Keratinocyte (primary cell): ENCODE measurements around the gene ZNF521. TPM values are rescaled to one million over a fixed set of nuclear protein-coding genes. Genes with fewer than 3 reads are reported as not detected.

Experiments
- DNase-seq: peaks from one replicate; pipeline ENCODE4 v3.0.0-alpha.2; 2011; ENCODE audit warnings: low read depth, missing footprints, low spot score
- FAIRE-seq: peaks from 2 replicates; lab custom pipeline; 2011; peaks lifted over from hg19 to GRCh38; lab: Jason Lieb, UNC
- H2AFZ ChIP-seq: 2 replicates; pipeline ENCODE4 v1.6.0; 2012; ENCODE audit warnings: low read length, control low read depth, inconsistent platforms; ENCODE audit not compliant: control insufficient read depth
- H3K27ac ChIP-seq: 2 replicates; pipeline ENCODE4 v1.5.1; 2011; ENCODE audit warnings: low read length; ENCODE audit not compliant: control insufficient read depth, insufficient read depth
- H3K27me3 ChIP-seq: 3 replicates; pipeline ENCODE4 v1.6.0; 2011; ENCODE audit warnings: low read length; ENCODE audit not compliant: control insufficient read depth, insufficient read depth; ENCODE audit errors: extremely low read depth
- H3K36me3 ChIP-seq, 2 experiments: 2 replicates in 1 of 2; 3 replicates in 1 of 2; pipeline ENCODE4 v1.5.1; 2011; ENCODE audit warnings: low read length in 2 of 2, mild to moderate bottlenecking in 1 of 2; ENCODE audit not compliant: control insufficient read depth in 2 of 2, insufficient read depth in 2 of 2; ENCODE audit errors: extremely low read depth in 1 of 2
- H3K4me1 ChIP-seq: 3 replicates; pipeline ENCODE4 v1.5.1; 2011; ENCODE audit warnings: low read length; ENCODE audit not compliant: control insufficient read depth, insufficient read depth; ENCODE audit errors: extremely low read depth
- H3K4me2 ChIP-seq: 3 replicates; pipeline ENCODE4 v1.6.0; 2011; ENCODE audit warnings: low read depth, low read length; ENCODE audit not compliant: control insufficient read depth, insufficient read depth; ENCODE audit errors: extremely low read depth
- H3K4me3 ChIP-seq, 3 experiments: fragments of 200-600 bp in 1 of 3; sonication (generic) in 1 of 3; 2 replicates in 2 of 3; 3 replicates in 1 of 3; pipeline ENCODE4 v1.5.1; 2011 to 2016; ENCODE audit warnings: low read length in 3 of 3, mild to moderate bottlenecking in 3 of 3, control low read depth in 2 of 3, inconsistent platforms in 1 of 3, low read depth in 1 of 3, mixed read lengths in 1 of 3, mixed run types in 1 of 3, moderate library complexity in 1 of 3; ENCODE audit not compliant: control insufficient read depth in 2 of 3, insufficient read depth in 2 of 3; ENCODE audit errors: extremely low read depth in 1 of 3
- H3K79me2 ChIP-seq: 2 replicates; pipeline ENCODE4 v1.6.0; 2012; ENCODE audit warnings: low read length; ENCODE audit not compliant: control insufficient read depth, insufficient read depth
- H3K9ac ChIP-seq: 3 replicates; pipeline ENCODE4 v1.6.0; 2011; ENCODE audit warnings: low read length; ENCODE audit not compliant: control insufficient read depth, insufficient read depth; ENCODE audit errors: extremely low read depth
- H3K9me1 ChIP-seq: 3 replicates; pipeline ENCODE4 v1.6.0; 2011; ENCODE audit warnings: low read length; ENCODE audit not compliant: control insufficient read depth, insufficient read depth; ENCODE audit errors: extremely low read depth
- H3K9me3 ChIP-seq: 2 replicates; pipeline ENCODE4 v1.5.1; 2012; ENCODE audit warnings: low read depth, low read length; ENCODE audit not compliant: control insufficient read depth
- H4K20me1 ChIP-seq: 3 replicates; pipeline ENCODE4 v1.6.0; 2011; ENCODE audit warnings: low read length; ENCODE audit not compliant: control insufficient read depth, insufficient read depth; ENCODE audit errors: extremely low read depth
- EZH2 ChIP-seq: IDR thresholded peaks from one replicate; pipeline ENCODE4 v1.6.1; 2012; ENCODE audit warnings: inconsistent platforms, mild to moderate bottlenecking, low read length, moderate library complexity
- dilution Hi-C: fragments of 300-500 bp; cut with MboI; formaldehyde crosslinking; loops from one replicate; pipeline ENCODE4 v1.7.0; 2020; ENCODE audit warnings: low sequenced_read_pairs; ENCODE audit not compliant: extremely low pct_ligation_motif_present
- polyA plus RNA-seq, 5 experiments: library from polyadenylated mRNA; depleted of rRNA in 3 of 5; stranded (reverse) in 3 of 5; stranded (forward) in 1 of 5; unstranded in 1 of 5; fragments of >200 nt; gene quantifications; 1 replicate in 1 of 5; 2 replicates in 3 of 5; 3 replicates in 1 of 5; pipeline versions ENCODE4 v1.2.1 to v1.2.3, GENCODE V29; 2011 to 2012; ENCODE audit warnings: missing spikeins in 2 of 5, low read depth in 1 of 5, low replicate concordance in 1 of 5
- TF ChIP-seq, protein P1 (sequence below), 3 experiments: IDR thresholded peaks in 1 of 3; conservative IDR thresholded peaks in 1 of 3; optimal IDR thresholded peaks in 1 of 3; 2 replicates in 2 of 3; 3 replicates in 1 of 3; pipeline versions ENCODE3 to v1.5.1; 2011; ENCODE audit warnings: low read length in 3 of 3, mild to moderate bottlenecking in 3 of 3, moderate library complexity in 2 of 3, control low read depth in 1 of 3, inconsistent platforms in 1 of 3; ENCODE audit not compliant: insufficient read depth in 2 of 3; ENCODE audit errors: extremely low read depth in 1 of 3

ZNF521 gene
- polyA plus RNA-seq, 1 donor (not counting 4 experiments of a cell fraction or from before 2014, with no cell fraction given): 0.07 TPM

DNA sequence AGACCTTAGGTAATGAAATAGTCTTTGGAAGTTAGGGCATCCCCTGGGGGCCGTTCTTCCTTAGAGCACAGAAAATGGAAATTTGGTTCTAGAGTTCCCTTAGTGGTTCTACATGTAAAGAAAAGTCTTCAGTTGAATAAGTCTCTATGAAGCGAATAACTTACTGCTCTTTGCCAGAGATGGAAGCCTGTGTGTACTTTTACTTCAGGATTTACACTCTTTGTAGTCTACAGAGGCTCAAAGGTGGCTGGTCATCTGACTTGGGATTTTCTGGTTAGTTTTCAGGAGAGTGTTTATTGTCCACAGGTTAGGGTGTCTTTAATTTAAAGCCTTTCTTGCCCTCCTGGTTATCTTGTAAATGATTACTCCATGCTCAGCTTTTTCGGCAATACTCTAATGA lies 210.6 kb downstream of the ZNF521 start:
- no peak overlapping the region for H3K27ac ChIP-seq
- H3K79me2 ChIP-seq: no peaks in the 10 kb centered on the region
- dilution Hi-C loops: no loop called here
- TF ChIP-seq EZH2: no peak
- TF ChIP-seq, protein P1, sequence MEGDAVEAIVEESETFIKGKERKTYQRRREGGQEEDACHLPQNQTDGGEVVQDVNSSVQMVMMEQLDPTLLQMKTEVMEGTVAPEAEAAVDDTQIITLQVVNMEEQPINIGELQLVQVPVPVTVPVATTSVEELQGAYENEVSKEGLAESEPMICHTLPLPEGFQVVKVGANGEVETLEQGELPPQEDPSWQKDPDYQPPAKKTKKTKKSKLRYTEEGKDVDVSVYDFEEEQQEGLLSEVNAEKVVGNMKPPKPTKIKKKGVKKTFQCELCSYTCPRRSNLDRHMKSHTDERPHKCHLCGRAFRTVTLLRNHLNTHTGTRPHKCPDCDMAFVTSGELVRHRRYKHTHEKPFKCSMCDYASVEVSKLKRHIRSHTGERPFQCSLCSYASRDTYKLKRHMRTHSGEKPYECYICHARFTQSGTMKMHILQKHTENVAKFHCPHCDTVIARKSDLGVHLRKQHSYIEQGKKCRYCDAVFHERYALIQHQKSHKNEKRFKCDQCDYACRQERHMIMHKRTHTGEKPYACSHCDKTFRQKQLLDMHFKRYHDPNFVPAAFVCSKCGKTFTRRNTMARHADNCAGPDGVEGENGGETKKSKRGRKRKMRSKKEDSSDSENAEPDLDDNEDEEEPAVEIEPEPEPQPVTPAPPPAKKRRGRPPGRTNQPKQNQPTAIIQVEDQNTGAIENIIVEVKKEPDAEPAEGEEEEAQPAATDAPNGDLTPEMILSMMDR (optimal IDR thresholded peaks at IDR 0.05 in 1 of 3, IDR thresholded peaks at IDR 0.05 in 1 of 3, conservative IDR thresholded peaks at IDR 0.05 in 1 of 3; ENCODE audit: extremely low read depth in 1 of 3, insufficient read depth in 2 of 3, low read length in 3 of 3): no peak
- FAIRE-seq: no peak
- no peak overlapping the region for H3K4me2 ChIP-seq
- no peaks in the 10 kb centered on the region for H3K36me3 ChIP-seq
- H4K20me1 ChIP-seq: no peaks in the 10 kb centered on the region
- no peaks in the 10 kb centered on the region for H3K9me1 ChIP-seq
- no peaks in the 10 kb centered on the region for H3K27me3 ChIP-seq
- no peak overlapping the region for H3K4me3 ChIP-seq
- H3K4me1 ChIP-seq: no peaks in the 10 kb centered on the region
- DNase-seq: no peak
- no peak overlapping the region for H2AFZ ChIP-seq
- no peak overlapping the region for H3K9ac ChIP-seq
- no peaks in the 10 kb centered on the region for H3K9me3 ChIP-seq

DNA sequence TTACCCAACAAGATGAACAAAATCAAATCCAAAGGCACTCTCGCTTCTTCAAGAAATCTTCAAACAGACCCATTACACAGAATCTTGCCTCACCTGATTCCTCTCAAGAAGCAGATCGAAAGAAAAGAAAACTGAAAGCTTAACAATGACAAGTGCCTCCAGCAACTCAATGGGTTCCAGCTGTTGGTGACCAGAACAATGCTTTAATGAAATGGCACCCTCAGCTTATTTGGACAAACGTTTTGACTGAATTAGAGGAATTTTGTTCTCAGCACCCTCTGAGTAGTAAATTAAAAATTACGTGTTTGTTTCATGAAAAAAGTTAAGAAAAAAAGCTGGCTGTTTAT lies 211.0 kb downstream of the ZNF521 start:
- Histone ChIP-seq H3K79me2 (no peaks in the 10 kb centered on the region), H3K27me3 (no peaks in the 10 kb centered on the region), H3K27ac (no peak overlapping the region), H3K9me3 (no peaks in the 10 kb centered on the region), H3K4me1 (no peaks in the 10 kb centered on the region), H3K4me3 (no peak overlapping the region), H4K20me1 (no peaks in the 10 kb centered on the region), H3K9me1 (no peaks in the 10 kb centered on the region), H2AFZ (no peak overlapping the region), H3K9ac (no peak overlapping the region), H3K36me3 (no peaks in the 10 kb centered on the region), H3K4me2 (no peak overlapping the region)
- FAIRE-seq: no peak
- dilution Hi-C loops: no loop called here
- no peak for DNase-seq
- TF ChIP-seq EZH2: no peak
- TF ChIP-seq, protein P1 (optimal IDR thresholded peaks at IDR 0.05 in 1 of 3, IDR thresholded peaks at IDR 0.05 in 1 of 3, conservative IDR thresholded peaks at IDR 0.05 in 1 of 3; ENCODE audit: extremely low read depth in 1 of 3, insufficient read depth in 2 of 3, low read length in 3 of 3): no peak
